Measurements from ENCODE around the gene KLK10.
"Not testable (repeated sequence)": the region's sequence is repeated elsewhere in the genome, so short reads cannot be mapped to it uniquely, and the experiment has no call there.

Gene KLK10

GRCh38 chr19:51006406-51006805, 13.1 kb downstream of the KLK10 start:
- DNase-seq = no peak
- in situ Hi-C loops (cut with MboI; ENCODE audit: low pct_unique_long_range_greater_than_20kb, low sequenced_read_pairs) = no loop called here

- DNase-seq = no peak
- in situ Hi-C loops (cut with MboI; ENCODE audit: low pct_unique_long_range_greater_than_20kb, low sequenced_read_pairs) = no loop called here
Observed at GRCh38 chr19:51005248-51005647, 14.3 kb downstream of the KLK10 start.

- in situ Hi-C loops (cut with MboI; ENCODE audit: low pct_unique_long_range_greater_than_20kb, low sequenced_read_pairs) = no loop called here
- no peak for DNase-seq
Observed at GRCh38 chr19:51003316-51003715, 16.2 kb downstream of the KLK10 start.

GRCh38 chr19:51002542-51003311, 16.8 kb downstream of the KLK10 start:
- no peak for DNase-seq
- in situ Hi-C loops (cut with MboI; ENCODE audit: low pct_unique_long_range_greater_than_20kb, low sequenced_read_pairs) = no loop called here

- DNase-seq = no peak
- in situ Hi-C loops (cut with MboI; ENCODE audit: low pct_unique_long_range_greater_than_20kb, low sequenced_read_pairs) = no loop called here
Observed at GRCh38 chr19:51002089-51002532, 17.4 kb downstream of the KLK10 start.

- no peak for DNase-seq
- in situ Hi-C loops (cut with MboI; ENCODE audit: low pct_unique_long_range_greater_than_20kb, low sequenced_read_pairs) = no loop called here
Observed at GRCh38 chr19:51001515-51001914, 18.0 kb downstream of the KLK10 start, which contains the start of gene KLK8. Gene KLK8 (minus strand): TSS chr19:51001604. CDS start chr19:51001167, 437 bp downstream.

GRCh38 chr19:51000981-51001380, 18.5 kb downstream of the KLK10 start:
- no peak for DNase-seq
- in situ Hi-C loops (cut with MboI; ENCODE audit: low pct_unique_long_range_greater_than_20kb, low sequenced_read_pairs) = no loop called here

- DNase-seq = no peak
- in situ Hi-C loops (cut with MboI; ENCODE audit: low pct_unique_long_range_greater_than_20kb, low sequenced_read_pairs) = no loop called here
Observed at GRCh38 chr19:51000426-51000825, 19.1 kb downstream of the KLK10 start.

GRCh38 chr19:50998686-50999085, 20.8 kb downstream of the KLK10 start:
- in situ Hi-C loops (cut with MboI; ENCODE audit: low pct_unique_long_range_greater_than_20kb, low sequenced_read_pairs) = no loop called here
- DNase-seq = no peak

- in situ Hi-C loops (cut with MboI; ENCODE audit: low pct_unique_long_range_greater_than_20kb, low sequenced_read_pairs) = no loop called here
- DNase-seq = no peak
Observed at GRCh38 chr19:50998061-50998460, 21.4 kb downstream of the KLK10 start.

GRCh38 chr19:50994129-50994528, 25.4 kb downstream of the KLK10 start:
- DNase-seq = no peak
- in situ Hi-C loops (cut with MboI; ENCODE audit: low pct_unique_long_range_greater_than_20kb, low sequenced_read_pairs) = no loop called here

GRCh38 chr19:50992666-50993035, 26.9 kb downstream of the KLK10 start:
- in situ Hi-C loops (cut with MboI; ENCODE audit: low pct_unique_long_range_greater_than_20kb, low sequenced_read_pairs) = no loop called here

GRCh38 chr19:50984416-50984815, 35.1 kb downstream of the KLK10 start:
- in situ Hi-C loops (cut with MboI; ENCODE audit: low pct_unique_long_range_greater_than_20kb, low sequenced_read_pairs); DNase-seq: not testable (repeated sequence)

More at GRCh38 chr19:50992666-50993035, 26.9 kb downstream of the KLK10 start:
- no peak for DNase-seq

- no peak for DNase-seq
- in situ Hi-C loops (cut with MboI; ENCODE audit: low pct_unique_long_range_greater_than_20kb, low sequenced_read_pairs) = no loop called here
Observed at GRCh38 chr19:50983625-50984292, 35.8 kb downstream of the KLK10 start, which contains the start of gene KLK7. Gene KLK7 (minus strand): TSS chr19:50983917. CDS start chr19:50982399, 1,518 bp downstream.

GRCh38 chr19:50982186-50982585, 37.3 kb downstream of the KLK10 start:
- in situ Hi-C loops (cut with MboI; ENCODE audit: low pct_unique_long_range_greater_than_20kb, low sequenced_read_pairs) = no loop called here
- no peak for DNase-seq

GRCh38 chr19:50981587-50982146, 37.8 kb downstream of the KLK10 start:
- in situ Hi-C loops (cut with MboI; ENCODE audit: low pct_unique_long_range_greater_than_20kb, low sequenced_read_pairs) = no loop called here
- no peak for DNase-seq

- no peak for DNase-seq
- in situ Hi-C loops (cut with MboI; ENCODE audit: low pct_unique_long_range_greater_than_20kb, low sequenced_read_pairs) = no loop called here
Observed at GRCh38 chr19:50980208-50980607, 39.3 kb downstream of the KLK10 start.

GRCh38 chr19:50979758-50980157, 39.8 kb downstream of the KLK10 start:
- in situ Hi-C loops (cut with MboI; ENCODE audit: low pct_unique_long_range_greater_than_20kb, low sequenced_read_pairs) = no loop called here
- no peak for DNase-seq

GRCh38 chr19:50978772-50979390, 40.6 kb downstream of the KLK10 start:
- no peak for DNase-seq
- in situ Hi-C loops (cut with MboI; ENCODE audit: low pct_unique_long_range_greater_than_20kb, low sequenced_read_pairs) = no loop called here

- no peak for DNase-seq
- in situ Hi-C loops (cut with MboI; ENCODE audit: low pct_unique_long_range_greater_than_20kb, low sequenced_read_pairs) = no loop called here
Observed at GRCh38 chr19:50977626-50978025, 41.9 kb downstream of the KLK10 start.

All from KBM-7 (cell line).